K562 (cell line): Measurements from ENCODE around the gene MS4A4E. TPM values are rescaled to one million over a fixed set of nuclear protein-coding genes. Genes with fewer than 3 reads are reported as not detected.

Source experiments
- ATAC-seq: fragments of 200-7000 bp; cut with Tn5 transposase; 3 replicates; pipeline ENCODE4 v1.9.1; 2020; ENCODE audit warnings: moderate library complexity
- BruUV-seq: library from RNA; stranded (reverse); fragments of 400-500 nt; replicated peaks from 2 replicates; lab custom pipeline; 2021; lab: Mats Ljungman, UMichigan
- CTCF ChIA-PET: fragments of 300-600 bp; formaldehyde crosslinking; extraction: SDS; loops from one replicate; lab custom pipeline; 2021; ENCODE audit warnings: low intra/inter-chr PET ratio; lab: Yijun Ruan, JAX
- POLR2A ChIA-PET: fragments of 300-600, 350-650 bp; sonication (Branson Sonifier 250); formaldehyde crosslinking; extraction: SDS; loops from one replicate; lab custom pipeline; 2021; ENCODE audit warnings: antibody characterized with exemption, inconsistent platforms; lab: Yijun Ruan, JAX
- DNase-seq, 4 experiments: peaks; one replicate each; pipeline versions ENCODE4 v3.0.0 to v3.0.0-alpha.2; 2011 to 2018; ENCODE audit warnings: low spot score in 3 of 4, mixed read lengths in 3 of 4; ENCODE audit errors: extremely low read depth in 1 of 4
- FAIRE-seq: peaks from 2 replicates; lab custom pipeline; 2011; peaks lifted over from hg19 to GRCh38; lab: Jason Lieb, UNC
- H2AFZ ChIP-seq: 2 replicates; pipeline ENCODE4 v1.6.0; 2011; ENCODE audit warnings: low read depth, low read length, control low read depth, inconsistent platforms
- H3K27ac ChIP-seq: fragments of 200-600 bp; 3 replicates; pipeline ENCODE4 v1.8.0; 2011; ENCODE audit warnings: low read depth, mild to moderate bottlenecking, control low read depth, inconsistent platforms, low read length, moderate library complexity, mixed read lengths; ENCODE audit errors: extremely low read depth
- H3K27me3 ChIP-seq, 2 experiments: fragments of 300-600 bp in 1 of 2; 2 replicates in 1 of 2; 3 replicates in 1 of 2; pipeline versions ENCODE4 v1.6.0 to v1.8.0; 2011; ENCODE audit warnings: inconsistent platforms in 2 of 2, low read length in 2 of 2, mild to moderate bottlenecking in 1 of 2, mixed read lengths in 1 of 2, moderate library complexity in 1 of 2; ENCODE audit not compliant: control insufficient read depth in 2 of 2, insufficient read depth in 2 of 2
- H3K36me3 ChIP-seq: fragments of 300-600 bp; 3 replicates; pipeline ENCODE4 v1.8.0; 2011; ENCODE audit warnings: mild to moderate bottlenecking, low read length, inconsistent platforms; ENCODE audit not compliant: control insufficient read depth, insufficient read depth
- H3K4me1 ChIP-seq, 2 experiments: fragments of 200-600 bp in 1 of 2; replicated peaks in 1 of 2; 2 replicates in 1 of 2; 3 replicates in 1 of 2; pipeline versions ENCODE4 v1.5.1 to v1.8.0; 2011; ENCODE audit warnings: inconsistent platforms in 2 of 2, low read length in 2 of 2, mild to moderate bottlenecking in 1 of 2, mixed read lengths in 1 of 2, moderate library complexity in 1 of 2; ENCODE audit not compliant: control insufficient read depth in 2 of 2, insufficient read depth in 2 of 2
- H3K4me2 ChIP-seq: 2 replicates; pipeline ENCODE4 v1.6.1; 2011; ENCODE audit warnings: low read length, control low read depth, inconsistent platforms, mixed read lengths; ENCODE audit not compliant: insufficient read depth
- H3K4me3 ChIP-seq: fragments of 200-600 bp; sonication (generic), shearing (Covaris generic); 2 replicates; pipeline ENCODE4 v1.5.1; 2016; ENCODE audit warnings: control low read depth, inconsistent platforms
- H3K79me2 ChIP-seq: fragments of 200-600 bp; 3 replicates; pipeline ENCODE4 v1.8.0; 2011; ENCODE audit warnings: low read length, inconsistent platforms; ENCODE audit not compliant: control insufficient read depth, insufficient read depth
- H3K9ac ChIP-seq, 2 experiments: 2 replicates each; pipeline versions ENCODE4 v1.6.0 to v1.6.1; 2011; ENCODE audit warnings: low read depth in 2 of 2, low read length in 2 of 2, control low read depth in 1 of 2, inconsistent platforms in 1 of 2, mild to moderate bottlenecking in 1 of 2, mixed read lengths in 1 of 2; ENCODE audit not compliant: insufficient read depth in 1 of 2
- H3K9me1 ChIP-seq: one replicate; pipeline ENCODE4 v1.6.0; 2011; ENCODE audit warnings: inconsistent platforms, mild to moderate bottlenecking, low read length, moderate library complexity; ENCODE audit not compliant: control insufficient read depth, insufficient read depth
- H3K9me3 ChIP-seq: replicated peaks from 2 replicates; pipeline ENCODE4 v1.5.1; 2011; ENCODE audit warnings: low read depth, low read length, inconsistent platforms; ENCODE audit not compliant: control insufficient read depth, insufficient read depth
- H4K20me1 ChIP-seq: replicated peaks from 2 replicates; pipeline ENCODE4 v1.6.1; 2011; ENCODE audit warnings: low read length, inconsistent platforms, mixed read lengths; ENCODE audit not compliant: control insufficient read depth, insufficient read depth
- CEBPB ChIP-seq: fragments of 450-650 bp; IDR thresholded peaks from 2 replicates; pipeline ENCODE4 v1.6.1; 2016; ENCODE audit warnings: missing genetic modification characterization, missing compliant biosample characterization
- EWSR1 ChIP-seq: fragments of 450-650 bp; IDR thresholded peaks from 2 replicates; pipeline ENCODE4 v1.6.1; 2018; ENCODE audit warnings: borderline replicate concordance, mild to moderate bottlenecking, low read depth, moderate library complexity; ENCODE audit not compliant: partially characterized antibody
- JUNB ChIP-seq: fragments of 450-650 bp; formaldehyde crosslinking; conservative IDR thresholded peaks from 2 replicates; pipeline ENCODE4 v1.4.0; 2020; ENCODE audit warnings: mild to moderate bottlenecking
- JUND ChIP-seq, 2 experiments: IDR thresholded peaks; 2 replicates in 1 of 2; 3 replicates in 1 of 2; pipeline ENCODE4 v1.6.1; 2011; ENCODE audit warnings: borderline replicate concordance in 2 of 2, low read depth in 2 of 2, low read length in 2 of 2, improper control_type of control experiment in 1 of 2, missing biosample characterization in 1 of 2, missing genetic modification characterization in 1 of 2, missing genetic modification reagents in 1 of 2
- POLR3G ChIP-seq: IDR thresholded peaks from 2 replicates; pipeline ENCODE4 v1.6.1; 2011; ENCODE audit not compliant: insufficient read length, insufficient replicate concordance; ENCODE audit errors: extremely low read depth
- RFX5 ChIP-seq: IDR thresholded peaks from 2 replicates; pipeline ENCODE4 v1.6.1; 2011; ENCODE audit warnings: low read depth, mild to moderate bottlenecking, improper control_type of control experiment, low read length
- TCF7L2 ChIP-seq: fragments of 150-350 bp; IDR thresholded peaks from 2 replicates; pipeline ENCODE4 v1.6.1; 2016; ENCODE audit warnings: low read depth, mild to moderate bottlenecking, low read length, moderate library complexity
- WGBS: fragments of 100-300 bp; shearing (Covaris generic); methylation state at CpG from one replicate; pipeline ENCODE4 v1.1.6; 2016; ENCODE audit warnings: low coverage, mixed read lengths; ENCODE audit not compliant: insufficient coverage; ENCODE audit errors: missing lambda C conversion rate; 5-methylcytosine and 5-hydroxymethylcytosine counted together
- in situ Hi-C: fragments of 300-500 bp; cut with MboI; formaldehyde crosslinking; loops from 4 replicates; pipeline ENCODE4 v1.15.0; 2018; ENCODE audit warnings: inconsistent platforms, mixed read lengths
- intact Hi-C: fragments of 100-400 bp; cut with micrococcal nuclease; formaldehyde crosslinking; loops from 2 replicates; pipeline ENCODE4 v1.14.2; 2022
- polyA plus RNA-seq, 8 experiments: library from polyadenylated mRNA; depleted of rRNA in 4 of 8; stranded (reverse) in 5 of 8; unstranded in 3 of 8; fragments of >200 nt; fragmentation: Nextera tagmentation in 2 of 8; fragmentation: Illumina TruSeq in 1 of 8; extraction: Ambion mirVana in 2 of 8; extraction: Trizol in 1 of 8; gene quantifications; 2 replicates each; pipeline versions ENCODE4 v1.2.1 to v1.2.3, GENCODE V29; 2011 to 2014; ENCODE audit warnings: inconsistent platforms in 1 of 8, missing spikeins in 1 of 8
- total RNA-seq, 7 experiments: library from RNA; depleted of rRNA in 6 of 7; stranded (reverse); fragments of >200 nt in 6 of 7; fragmentation: Illumina TruSeq in 2 of 7; extraction: Trizol in 2 of 7; gene quantifications; 2 replicates each; pipeline versions ENCODE4 v1.2.1 to v1.2.3, GENCODE V29; 2011 to 2021; ENCODE audit warnings: low replicate concordance in 1 of 7
- TF ChIP-seq, protein P1 (sequence below): fragments of 200-400 bp; formaldehyde crosslinking; IDR thresholded peaks from 2 replicates; pipeline ENCODE4 v1.6.1; 2017; ENCODE audit warnings: mild to moderate bottlenecking, low read depth, low read length, moderate library complexity
- TF ChIP-seq, protein P2 (sequence below), 2 experiments: fragments of 450-650 bp in 1 of 2; sonication (generic) in 1 of 2; formaldehyde crosslinking in 1 of 2; IDR thresholded peaks in 1 of 2; conservative IDR thresholded peaks in 1 of 2; 2 replicates each; pipeline versions ENCODE4 v1.6.1 to v1.8.1; 2016 to 2023; ENCODE audit warnings: mild to moderate bottlenecking in 2 of 2, moderate library complexity in 2 of 2, inconsistent platforms in 1 of 2, missing genetic modification reagents in 1 of 2
- TF ChIP-seq, protein P3 (sequence below): IDR thresholded peaks from 2 replicates; pipeline ENCODE4 v1.6.1; 2011; ENCODE audit not compliant: insufficient read length; ENCODE audit errors: extremely low read depth

MS4A4E gene
- total and polyA plus RNA-seq, 9 of the 15 experiments (the other 6 are each of a cell fraction or from before 2014, with no cell fraction given) = 0.11 to 0.81 (median 0.36) TPM; not detected in 2

DNA sequence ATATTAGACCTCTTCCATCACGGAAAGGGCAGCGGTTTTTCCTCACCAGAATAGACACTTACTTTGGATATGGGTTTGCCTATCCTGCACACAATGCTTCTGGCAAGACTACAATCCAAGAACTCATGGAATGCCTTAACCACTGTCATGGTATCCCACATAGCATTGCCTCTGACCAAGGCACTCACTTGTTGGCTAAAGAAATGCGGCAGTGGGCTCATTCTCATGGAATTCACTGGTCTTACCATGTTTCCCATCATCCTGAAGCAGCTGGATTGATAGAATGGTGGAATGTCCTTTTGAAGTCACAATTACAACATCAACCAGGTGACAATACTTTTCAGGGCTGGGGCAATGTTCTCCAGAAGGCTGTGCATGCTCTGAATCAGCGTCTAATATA, 20.8 kb downstream of the MS4A4E start:
- TF ChIP-seq, protein P1, sequence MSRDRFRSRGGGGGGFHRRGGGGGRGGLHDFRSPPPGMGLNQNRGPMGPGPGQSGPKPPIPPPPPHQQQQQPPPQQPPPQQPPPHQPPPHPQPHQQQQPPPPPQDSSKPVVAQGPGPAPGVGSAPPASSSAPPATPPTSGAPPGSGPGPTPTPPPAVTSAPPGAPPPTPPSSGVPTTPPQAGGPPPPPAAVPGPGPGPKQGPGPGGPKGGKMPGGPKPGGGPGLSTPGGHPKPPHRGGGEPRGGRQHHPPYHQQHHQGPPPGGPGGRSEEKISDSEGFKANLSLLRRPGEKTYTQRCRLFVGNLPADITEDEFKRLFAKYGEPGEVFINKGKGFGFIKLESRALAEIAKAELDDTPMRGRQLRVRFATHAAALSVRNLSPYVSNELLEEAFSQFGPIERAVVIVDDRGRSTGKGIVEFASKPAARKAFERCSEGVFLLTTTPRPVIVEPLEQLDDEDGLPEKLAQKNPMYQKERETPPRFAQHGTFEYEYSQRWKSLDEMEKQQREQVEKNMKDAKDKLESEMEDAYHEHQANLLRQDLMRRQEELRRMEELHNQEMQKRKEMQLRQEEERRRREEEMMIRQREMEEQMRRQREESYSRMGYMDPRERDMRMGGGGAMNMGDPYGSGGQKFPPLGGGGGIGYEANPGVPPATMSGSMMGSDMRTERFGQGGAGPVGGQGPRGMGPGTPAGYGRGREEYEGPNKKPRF = no peak
- TF ChIP-seq, all 486 proteins: peak for 0
- Histone ChIP-seq H3K4me3 (no peak overlapping the region), H3K9ac (no peak overlapping the region), H3K9me3 (no peaks in the 10 kb centered on the region), H3K27me3 (no peaks in the 10 kb centered on the region), H3K36me3 (no peaks in the 10 kb centered on the region), H3K27ac (no peak overlapping the region; the same call in 2 of the 3 replicates), H4K20me1 (no peaks in the 10 kb centered on the region), H3K79me2 (no peaks in the 10 kb centered on the region), H3K4me2 (no peak overlapping the region), H2AFZ (peak overlapping the region; percentile 28), H3K9me1 (no peaks in the 10 kb centered on the region), H3K4me1 (peaks cover 0 to 10% of the 10 kb centered on the region in 2 experiments; a peak in 2 of 5 replicates)
- no peak for ATAC-seq
- ChIA-PET POLR2A (no interaction called here), CTCF (no interaction called here)
- DNase-seq = no peak
- intact Hi-C loops = no loop called here
- no TSS peak for BruUV-seq
- FAIRE-seq = no peak
- in situ Hi-C loops = no loop called here
- WGBS = 17% methylated on average over 4 of the region's 4 CpGs

DNA sequence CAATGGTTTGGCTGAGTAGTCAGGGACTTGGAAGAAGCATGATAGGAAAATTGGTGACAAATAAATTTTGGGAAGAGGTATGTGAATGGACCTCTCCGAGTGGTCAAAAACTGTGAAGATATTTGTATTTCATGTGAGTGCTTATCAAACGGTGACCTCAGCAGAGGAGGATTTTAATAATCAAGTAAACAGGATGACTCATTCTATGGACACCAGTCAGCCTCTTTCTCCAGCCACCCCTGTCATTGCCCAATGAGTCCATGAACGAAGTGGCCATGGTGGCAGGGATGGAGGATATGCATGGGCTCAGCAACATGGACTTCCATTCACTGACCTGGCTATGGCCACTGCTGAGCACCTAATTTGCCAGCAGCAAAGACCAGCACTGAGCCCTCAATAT, 21.2 kb downstream of the MS4A4E start:
- Histone ChIP-seq H2AFZ (peak overlapping the region; percentile 74; the same call in 1 of the 2 replicates), H3K4me3 (no peak overlapping the region), H4K20me1 (no peaks in the 10 kb centered on the region), H3K9ac (no peak overlapping the region), H3K9me3 (no peaks in the 10 kb centered on the region), H3K36me3 (no peaks in the 10 kb centered on the region), H3K9me1 (no peaks in the 10 kb centered on the region), H3K4me2 (peak overlapping the region; percentile 52; the same call in 1 of the 2 replicates), H3K27me3 (no peaks in the 10 kb centered on the region), H3K27ac (peak overlapping the region; percentile 48; the same call in 2 of the 3 replicates), H3K4me1 (peaks cover 0 to 10% of the 10 kb centered on the region in 2 experiments; a peak in 2 of 5 replicates), H3K79me2 (no peaks in the 10 kb centered on the region)
- WGBS = 4% methylated on average over 3 of the region's 3 CpGs
- in situ Hi-C loops (no loop called here), intact Hi-C loops (no loop called here)
- ChIA-PET CTCF (no interaction called here), POLR2A (interaction anchor here (0.6 kb wide), 1 partner anchor 14 kb away, joined by 4 read pairs; no protein-coding TSS in a partner anchor)
- FAIRE-seq (no peak), DNase-seq (no peak), ATAC-seq (no peak)
- no TSS peak for BruUV-seq
- TF ChIP-seq RFX5 (no peak), CEBPB (tag) (peak; percentile 69), EWSR1 (no peak), JUND (IDR thresholded peaks at IDR 0.05; ENCODE audit: borderline replicate concordance, low read depth, low read length) (peak; percentile 85), JUND (tag; IDR thresholded peaks at IDR 0.05; ENCODE audit: borderline replicate concordance, low read depth, low read length) (peak; percentile 85), JUNB (CRISPR knock-in tag) (peak; percentile 55; the same call in 1 of the 2 replicates), TCF7L2 (no peak), POLR3G (no peak)
- TF ChIP-seq, protein P2, sequence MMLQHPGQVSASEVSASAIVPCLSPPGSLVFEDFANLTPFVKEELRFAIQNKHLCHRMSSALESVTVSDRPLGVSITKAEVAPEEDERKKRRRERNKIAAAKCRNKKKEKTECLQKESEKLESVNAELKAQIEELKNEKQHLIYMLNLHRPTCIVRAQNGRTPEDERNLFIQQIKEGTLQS (IDR thresholded peaks at IDR 0.05) = peak; percentile 89
- TF ChIP-seq, protein P2 (CRISPR knock-in tag; conservative IDR thresholded peaks at IDR 0.05) = no peak
- TF ChIP-seq, protein P3, sequence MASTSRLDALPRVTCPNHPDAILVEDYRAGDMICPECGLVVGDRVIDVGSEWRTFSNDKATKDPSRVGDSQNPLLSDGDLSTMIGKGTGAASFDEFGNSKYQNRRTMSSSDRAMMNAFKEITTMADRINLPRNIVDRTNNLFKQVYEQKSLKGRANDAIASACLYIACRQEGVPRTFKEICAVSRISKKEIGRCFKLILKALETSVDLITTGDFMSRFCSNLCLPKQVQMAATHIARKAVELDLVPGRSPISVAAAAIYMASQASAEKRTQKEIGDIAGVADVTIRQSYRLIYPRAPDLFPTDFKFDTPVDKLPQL = no peak
